GM12873 (cell line): ENCODE data around the gene PARD3.

ENCODE experiments used
- CTCF ChIP-seq: IDR thresholded peaks from 2 replicates; pipeline ENCODE4 v1.5.1; 2012; ENCODE audit warnings: low read depth, mild to moderate bottlenecking, moderate library complexity, low read length, control low read depth; ENCODE audit not compliant: insufficient read depth; ENCODE audit errors: missing control alignments

Gene PARD3

GRCh38 chr10:34696423-34696822 lies 118.7 kb downstream of the PARD3 start:
- no peak for TF ChIP-seq CTCF

- TF ChIP-seq CTCF, result no peak
Measured at GRCh38 chr10:34690383-34691049, 124.6 kb downstream of the PARD3 start.

GRCh38 chr10:34689053-34689452 lies 126.0 kb downstream of the PARD3 start:
- no peak for TF ChIP-seq CTCF

GRCh38 chr10:34687434-34688210 lies 127.5 kb downstream of the PARD3 start:
- TF ChIP-seq CTCF, result no peak

GRCh38 chr10:34682580-34682979 lies 132.5 kb downstream of the PARD3 start:
- no peak for TF ChIP-seq CTCF

- no peak for TF ChIP-seq CTCF
Measured at GRCh38 chr10:34681933-34682332, 133.2 kb downstream of the PARD3 start.

DNA sequence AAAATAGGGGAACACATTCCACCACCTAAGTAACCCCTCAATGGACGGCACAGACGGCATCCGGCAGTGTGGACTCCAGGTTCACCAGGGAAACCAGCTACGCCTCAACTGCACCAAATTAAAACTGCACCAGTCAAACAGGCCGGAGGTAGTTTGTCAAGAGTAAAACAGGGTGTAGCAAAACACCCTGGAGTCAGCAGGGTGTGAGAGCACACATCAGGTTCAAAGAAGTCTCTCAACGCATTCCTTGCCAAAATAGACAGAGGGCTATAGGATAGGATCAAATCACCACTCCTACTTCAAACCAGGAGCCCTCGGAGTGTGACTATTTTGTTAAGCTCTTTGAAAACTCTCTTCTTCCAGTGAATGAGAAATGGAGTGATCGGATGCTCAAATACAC lies 135.9 kb downstream of the PARD3 start:
- no peak for TF ChIP-seq CTCF
